GM12878 (cell line): ENCODE results near the gene TBCD. TPM values are rescaled to one million over a fixed set of nuclear protein-coding genes. Genes with fewer than 3 reads are reported as not detected.

Source experiments
- CBFB ChIP-seq: IDR thresholded peaks from 2 replicates; pipeline ENCODE4 v1.6.1; 2016; ENCODE audit warnings: antibody characterized with exemption, low read depth
- ESRRA ChIP-seq: IDR thresholded peaks from 2 replicates; pipeline ENCODE4 v1.6.1; 2012; ENCODE audit warnings: mild to moderate bottlenecking, low read length, improper control_type of control experiment
- ETV6 ChIP-seq, 2 experiments: fragments of 450-650 bp in 1 of 2; IDR thresholded peaks in 1 of 2; conservative IDR thresholded peaks in 1 of 2; 2 replicates each; pipeline ENCODE4 v1.6.1; 2014; ENCODE audit warnings: antibody characterized with exemption in 1 of 2, borderline replicate concordance in 1 of 2, low read depth in 1 of 2, mild to moderate bottlenecking in 1 of 2, moderate library complexity in 1 of 2
- GATAD2B ChIP-seq: fragments of 450-650 bp; conservative IDR thresholded peaks from 2 replicates; pipeline ENCODE4 v1.6.1; 2017; ENCODE audit warnings: low read depth, mild to moderate bottlenecking, moderate library complexity
- HDGF ChIP-seq: fragments of 450-650 bp; IDR thresholded peaks from 2 replicates; pipeline ENCODE4 v1.6.1; 2016; ENCODE audit warnings: antibody characterized with exemption
- PML ChIP-seq: IDR thresholded peaks from 2 replicates; pipeline ENCODE4 v1.6.1; 2012; ENCODE audit warnings: low read length, inconsistent platforms
- RB1 ChIP-seq: fragments of 450-650 bp; formaldehyde crosslinking; IDR thresholded peaks from 2 replicates; pipeline ENCODE4 v1.6.1; 2017; ENCODE audit warnings: mild to moderate bottlenecking, borderline replicate concordance
- RELB ChIP-seq: fragments of 450-650 bp; IDR thresholded peaks from 2 replicates; pipeline ENCODE4 v1.6.1; 2017; ENCODE audit warnings: low read depth, mild to moderate bottlenecking, moderate library complexity
- SMC3 ChIP-seq: IDR thresholded peaks from 2 replicates; pipeline ENCODE4 v1.6.1; 2011; ENCODE audit warnings: low read length, improper control_type of control experiment, borderline replicate concordance
- SRF ChIP-seq, 2 experiments: IDR thresholded peaks; 2 replicates each; pipeline ENCODE4 v1.6.1; 2011; ENCODE audit warnings: low read depth in 2 of 2, low read length in 2 of 2, mild to moderate bottlenecking in 1 of 2, moderate library complexity in 1 of 2
- WRNIP1 ChIP-seq: IDR thresholded peaks from 2 replicates; pipeline ENCODE4 v1.6.1; 2011; ENCODE audit warnings: low read depth, low read length, improper control_type of control experiment, borderline replicate concordance
- ZBTB11 ChIP-seq: fragments of 450-650 bp; formaldehyde crosslinking; IDR thresholded peaks from 2 replicates; pipeline ENCODE4 v1.5.0; 2022; ENCODE audit warnings: mild to moderate bottlenecking, missing genetic modification characterization
- polyA plus RNA-seq, 11 experiments: library from polyadenylated mRNA; depleted of rRNA in 4 of 11; unstranded in 6 of 11; stranded (reverse) in 5 of 11; fragments of >200 nt; fragmentation: Nextera tagmentation in 4 of 11; fragmentation: Illumina TruSeq in 1 of 11; extraction: Ambion mirVana in 4 of 11; extraction: Trizol in 1 of 11; gene quantifications; 1 replicate in 1 of 11; 2 replicates in 10 of 11; pipeline versions ENCODE4 v1.2.1 to v1.2.3, GENCODE V29; 2011 to 2016; ENCODE audit warnings: inconsistent platforms in 2 of 11, missing spikeins in 2 of 11, low read depth in 1 of 11
- total RNA-seq, 4 experiments: library from RNA; depleted of rRNA in 3 of 4; stranded (reverse); fragments of >200 nt in 3 of 4; fragmentation: Illumina TruSeq in 1 of 4; extraction: Trizol in 1 of 4; gene quantifications; 2 replicates each; pipeline versions ENCODE4 v1.2.1 to v1.2.3, GENCODE V29; 2013 to 2021

The TBCD gene
- total and polyA plus RNA-seq, 10 of the 15 experiments (the other 5 are each of a cell fraction or from before 2014, with no cell fraction given), result 10.3 to 114 (median 52.4) TPM

GRCh38 chr17:82702231-82702927 is 49.5 kb upstream of the TBCD start (continued):
- TF ChIP-seq RELB, result no peak
- TF ChIP-seq HDGF, result no peak
- no peak for TF ChIP-seq WRNIP1
- no peak for TF ChIP-seq ZBTB11 (CRISPR knock-in tag)
- TF ChIP-seq ETV6 (conservative IDR thresholded peaks at IDR 0.05 in 1 of 2, IDR thresholded peaks at IDR 0.05 in 1 of 2; ENCODE audit: borderline replicate concordance in 1 of 2, low read depth in 1 of 2), result no peak
- TF ChIP-seq GATAD2B, result no peak
- no peak for TF ChIP-seq RB1
- no peak for TF ChIP-seq CBFB
- TF ChIP-seq PML, result no peak
- no peak for TF ChIP-seq SRF (IDR thresholded peaks at IDR 0.05; ENCODE audit: low read depth in 2 of 2, low read length in 2 of 2)
- TF ChIP-seq SMC3, result no peak
- no peak for TF ChIP-seq ESRRA
- TF ChIP-seq, all 136 proteins: peak for 0
